Caco-2 (cell line): ENCODE results near the gene LYRM9. TPM values are rescaled to one million over a fixed set of nuclear protein-coding genes. Genes with fewer than 3 reads are reported as not detected.

ENCODE experiments used
- BruUV-seq: library from RNA; stranded (reverse); fragments of 400-500 nt; replicated peaks from 2 replicates; lab custom pipeline; 2021; lab: Mats Ljungman, UMichigan
- CTCF ChIA-PET: fragments of 300-600 bp; sonication (Branson Sonifier 250); formaldehyde crosslinking; loops from one replicate; lab custom pipeline; 2022; ENCODE audit warnings: antibody characterized with exemption; lab: Charles Lee
- POLR2A ChIA-PET: fragments of 300-600 bp; sonication (Branson Sonifier 250); formaldehyde crosslinking; loops from one replicate; lab custom pipeline; 2022; ENCODE audit warnings: antibody characterized with exemption; lab: Charles Lee
- DNase-seq, 2 experiments: peaks; one replicate each; pipeline versions ENCODE4 v3.0.0 to v3.0.0-alpha.2; 2020 to 2022
- H3K27me3 ChIP-seq: replicated peaks from 2 replicates; pipeline ENCODE4 v1.6.0; 2011; ENCODE audit warnings: low read length; ENCODE audit not compliant: control insufficient read depth, insufficient read depth
- H3K36me3 ChIP-seq: 2 replicates; pipeline ENCODE4 v1.5.1; 2011; ENCODE audit warnings: low read length; ENCODE audit not compliant: control insufficient read depth, insufficient read depth
- H3K4me1 ChIP-seq: fragments of 250-450 bp; sonication (Bioruptor Pico); 2 replicates; pipeline ENCODE4 v1.5.1; 2020; ENCODE audit warnings: mild to moderate bottlenecking
- H3K4me3 ChIP-seq: 2 replicates; pipeline ENCODE4 v1.5.1; 2011; ENCODE audit warnings: low read depth, mild to moderate bottlenecking, control low read depth, low read length
- H3K9me3 ChIP-seq: fragments of 250-450 bp; sonication (Bioruptor Pico); 2 replicates; pipeline ENCODE4 v1.5.1; 2020; ENCODE audit warnings: mild to moderate bottlenecking, moderate library complexity
- H3K27ac Mint-ChIP-seq: one replicate; pipeline ENCODE4 v1.8.0; 2022; ENCODE audit warnings: mixed read lengths; ENCODE audit not compliant: unreplicated experiment
- H3K27me3 Mint-ChIP-seq: one replicate; pipeline ENCODE4 v1.8.0; 2022; ENCODE audit warnings: mixed read lengths; ENCODE audit not compliant: insufficient read depth, unreplicated experiment
- H3K36me3 Mint-ChIP-seq: one replicate; pipeline ENCODE4 v1.8.0; 2022; ENCODE audit warnings: mild to moderate bottlenecking, mixed read lengths; ENCODE audit not compliant: insufficient read depth, unreplicated experiment
- H3K4me1 Mint-ChIP-seq: one replicate; pipeline ENCODE4 v1.8.0; 2022; ENCODE audit warnings: low read depth, mixed read lengths; ENCODE audit not compliant: unreplicated experiment
- H3K4me3 Mint-ChIP-seq: one replicate; pipeline ENCODE4 v1.8.0; 2022; ENCODE audit warnings: mild to moderate bottlenecking, moderate library complexity, mixed read lengths; ENCODE audit not compliant: unreplicated experiment
- H3K9me3 Mint-ChIP-seq: one replicate; pipeline ENCODE4 v1.8.0; 2022; ENCODE audit warnings: mixed read lengths; ENCODE audit not compliant: unreplicated experiment
- CTCF ChIP-seq, 2 experiments: fragments of 200-600 bp in 1 of 2; IDR thresholded peaks; 1 replicate in 1 of 2; 2 replicates in 1 of 2; pipeline versions ENCODE4 v1.5.1 to v1.8.0; 2011 to 2022; ENCODE audit warnings: antibody characterized with exemption in 1 of 2, control low read depth in 1 of 2, inconsistent platforms in 1 of 2, low read depth in 1 of 2, low read length in 1 of 2, mild to moderate bottlenecking in 1 of 2, moderate library complexity in 1 of 2; ENCODE audit not compliant: insufficient read depth in 1 of 2, severe bottlenecking in 1 of 2, unreplicated experiment in 1 of 2
- intact Hi-C: fragments of 100-400 bp; cut with micrococcal nuclease; formaldehyde crosslinking; loops from one replicate; pipeline ENCODE4 v1.10.0; 2022; ENCODE audit not compliant: unreplicated experiment
- total RNA-seq: library from RNA; stranded (reverse); gene quantifications from 2 replicates; pipeline ENCODE4 v1.2.3, GENCODE V29; 2022

LYRM9 gene
- total RNA-seq, 1 experiment from 2014 or later = 29.1 TPM

- Mint-ChIP-seq H3K4me1 (no peaks in the 10 kb centered on the region), H3K4me3 (no peak overlapping the region), H3K27ac (no peak overlapping the region), H3K27me3 (no peaks in the 10 kb centered on the region), H3K36me3 (no peaks in the 10 kb centered on the region), H3K9me3 (no peaks in the 10 kb centered on the region)
- ChIA-PET POLR2A (no interaction called here), CTCF (interaction anchor here (1.0 to 1.6 kb wide), 2 partner anchors 26 to 28 kb away, joined by 3 read pairs; partner anchors contain the start of gene LYRM9)
- intact Hi-C loops = loop anchor here (10.0 kb wide), 1 partner anchor 56 kb away; no protein-coding TSS in a partner anchor
- no peaks in the 10 kb centered on the region for H3K36me3 ChIP-seq
- no peaks in the 10 kb centered on the region; the same call in 1 of the 2 replicates for H3K27me3 ChIP-seq
- no peak for TF ChIP-seq CTCF (IDR thresholded peaks at IDR 0.05; ENCODE audit: insufficient read depth in 1 of 2, low read depth in 1 of 2, low read length in 1 of 2, severe bottlenecking in 1 of 2, unreplicated experiment in 1 of 2)
- DNase-seq = peak in 1 of 2 experiments; percentile 18
- no peaks in the 10 kb centered on the region for H3K4me1 ChIP-seq
- no TSS peak for BruUV-seq
- no peak overlapping the region for H3K4me3 ChIP-seq
- H3K9me3 ChIP-seq = no peaks in the 10 kb centered on the region
Measured at GRCh38 chr17:27920569-27920968, 27.4 kb upstream of the LYRM9 start.

- Histone ChIP-seq H3K4me3 (no peak overlapping the region), H3K36me3 (no peaks in the 10 kb centered on the region), H3K4me1 (no peaks in the 10 kb centered on the region), H3K9me3 (no peaks in the 10 kb centered on the region), H3K27me3 (no peaks in the 10 kb centered on the region; the same call in 1 of the 2 replicates)
- no peak for DNase-seq
- TF ChIP-seq CTCF (IDR thresholded peaks at IDR 0.05; ENCODE audit: insufficient read depth in 1 of 2, low read depth in 1 of 2, low read length in 1 of 2, severe bottlenecking in 1 of 2, unreplicated experiment in 1 of 2) = no peak
- ChIA-PET CTCF (interaction anchor here (1.6 kb wide), 1 partner anchor 25 kb away, joined by 3 read pairs; no protein-coding TSS in a partner anchor), POLR2A (no interaction called here)
- no peak overlapping the region for H3K4me3 Mint-ChIP-seq
- H3K4me1 Mint-ChIP-seq = no peaks in the 10 kb centered on the region
- H3K27me3 Mint-ChIP-seq = no peaks in the 10 kb centered on the region
- intact Hi-C loops = no loop called here
- BruUV-seq = no TSS peak
- no peak overlapping the region for H3K27ac Mint-ChIP-seq
- H3K36me3 Mint-ChIP-seq = no peaks in the 10 kb centered on the region
- no peaks in the 10 kb centered on the region for H3K9me3 Mint-ChIP-seq
Measured at GRCh38 chr17:27919079-27919478, 25.9 kb upstream of the LYRM9 start.

GRCh38 chr17:27918498-27918897, 25.3 kb upstream of the LYRM9 start:
- Histone ChIP-seq H3K36me3 (no peaks in the 10 kb centered on the region), H3K4me1 (no peaks in the 10 kb centered on the region), H3K9me3 (no peaks in the 10 kb centered on the region), H3K27me3 (no peaks in the 10 kb centered on the region; the same call in 1 of the 2 replicates), H3K4me3 (no peak overlapping the region)
- H3K4me1 Mint-ChIP-seq = no peaks in the 10 kb centered on the region
- H3K4me3 Mint-ChIP-seq = no peak overlapping the region
- TF ChIP-seq CTCF (IDR thresholded peaks at IDR 0.05; ENCODE audit: insufficient read depth in 1 of 2, low read depth in 1 of 2, low read length in 1 of 2, severe bottlenecking in 1 of 2, unreplicated experiment in 1 of 2) = no peak
- intact Hi-C loops = no loop called here
- POLR2A ChIA-PET = no interaction called here
- no peak overlapping the region for H3K27ac Mint-ChIP-seq
- BruUV-seq = no TSS peak
- no peak for DNase-seq
- no peaks in the 10 kb centered on the region for H3K9me3 Mint-ChIP-seq
- CTCF ChIA-PET = no interaction called here
- H3K27me3 Mint-ChIP-seq = no peaks in the 10 kb centered on the region
- H3K36me3 Mint-ChIP-seq = no peaks in the 10 kb centered on the region
